Ovary (tissue), 10 donors: Measurements from ENCODE around the gene MRPL45. TPM values are rescaled to one million over a fixed set of nuclear protein-coding genes. Genes with fewer than 3 reads are reported as not detected.
"Not testable (repeated sequence)": the region's sequence is repeated elsewhere in the genome, so short reads cannot be mapped to it uniquely, and the experiment has no call there.

Experiments
- DNase-seq, 5 donors: peaks; one replicate each; pipeline ENCODE4 v3.0.0-alpha.2; 2019 to 2020
- H3K27ac ChIP-seq, 2 donors: fragments of 200-600 bp; one replicate each; pipeline versions ENCODE4 v1.5.1 to v1.8.0; 2019 to 2022
- H3K27me3 ChIP-seq: fragments of 200-600 bp; one replicate; pipeline ENCODE4 v1.8.0; 2022
- H3K36me3 ChIP-seq: fragments of 200-600 bp; sonication (generic); one replicate; pipeline ENCODE4 v1.5.1; 2019
- H3K4me1 ChIP-seq: one replicate; pipeline ENCODE4 v1.8.1; 2013; ENCODE audit warnings: mild to moderate bottlenecking, moderate library complexity; ENCODE audit not compliant: insufficient read depth
- H3K4me3 ChIP-seq: fragments of 200-600 bp; sonication (generic); one replicate; pipeline ENCODE4 v1.5.1; 2017
- H3K9me3 ChIP-seq, 2 donors: fragments of 200-600 bp in 1 of 2; sonication (generic) in 1 of 2; one replicate each; pipeline versions ENCODE4 v1.5.1 to v1.8.1; 2013 to 2019; ENCODE audit warnings: mild to moderate bottlenecking in 1 of 2, moderate library complexity in 1 of 2
- WGBS, 3 donors: extraction: QIAGEN DNeasy Blood & Tissue Kit in 1 of 3; methylation state at CpG; one replicate each; pipeline versions ENCODE4 v1.1.5 to v1.1.7; 2013 to 2017; 5-methylcytosine and 5-hydroxymethylcytosine counted together
- intact Hi-C, 4 donors: fragments of 100-400 bp; cut with DNase I; formaldehyde crosslinking; loops; one replicate each; pipeline versions ENCODE4 v1.11.0 to v1.15.1; 2022 to 2023
- long read RNA-seq, 3 donors: library from polyadenylated mRNA in 2 of 3; unstranded in 2 of 3; transcript quantifications; one replicate each; pipeline ENCODE4 v2.0.0 and lab custom pipeline, GENCODE V29; 2021 to 2026
- polyA plus RNA-seq, 2 donors: library from polyadenylated mRNA; stranded (reverse); fragments of 200-250 nt in 1 of 2; fragments of 350-450 nt in 1 of 2; fragmentation: Illumina TruSeq in 1 of 2; extraction: RNeasy Lipid Tissue Mini Kit (QIAGEN cat#74804) in 1 of 2; gene quantifications; one replicate each; pipeline ENCODE4 v1.2.3, GENCODE V29; 2013 to 2014
- total RNA-seq, 7 donors: library from RNA; depleted of rRNA in 2 of 7; stranded (reverse); fragments of >200 nt in 2 of 7; fragmentation: NEBNext Ultra II Directional in 3 of 7; extraction: Animal tissue kit (Norgen Biotek cat#: 25700) in 3 of 7; gene quantifications; one replicate each; pipeline versions ENCODE4 v1.1.0 to v1.2.4, GENCODE V29; 2016 to 2023
- donor health status: DM: no; HTN: no; CAD: no; lungs with moderate emphysema.
- donor health status: DM: no; HTN: no; CAD: no.
- donor health status: Bipolar disorder and iron deficiency.
- donor health status: DM: yes; HTN: yes; CAD: no.
- donor health status: DM: no; HTN: no; CAD: no.
- donor health status: DM: yes; HTN: yes; CAD: no.

MRPL45 gene
- total RNA-seq = 10 to 100 TPM; 24.5 to 40.8 (median 33.8) TPM
- 10 to 100 TPM; 40.6 to 74.5 TPM for polyA plus RNA-seq
- long read RNA-seq, donor 1, transcript MRPL45-203 (8 exons, 1,705 nt) = major isoform, 193 of 208 reads
- long read RNA-seq, donor 1, partial matches to known transcripts = 4 of 208 reads
- long read RNA-seq, donor 1, other reads (novel, unspliced or antisense) = 8 of 208 reads
- long read RNA-seq, donor 2, transcript MRPL45-203 (8 exons, 1,705 nt) = major isoform, 20 of 20 reads
- long read RNA-seq, donor 2, partial matches to known transcripts = 0 of 20 reads
- long read RNA-seq, donor 2, other reads (novel, unspliced or antisense) = 0 of 20 reads
- long read RNA-seq, donor 3, transcript MRPL45-203 (8 exons, 1,705 nt) = major isoform, 32 of 35 reads
- long read RNA-seq, donor 3, partial matches to known transcripts = 3 of 35 reads
- long read RNA-seq, donor 3, other reads (novel, unspliced or antisense) = 0 of 35 reads

DNA sequence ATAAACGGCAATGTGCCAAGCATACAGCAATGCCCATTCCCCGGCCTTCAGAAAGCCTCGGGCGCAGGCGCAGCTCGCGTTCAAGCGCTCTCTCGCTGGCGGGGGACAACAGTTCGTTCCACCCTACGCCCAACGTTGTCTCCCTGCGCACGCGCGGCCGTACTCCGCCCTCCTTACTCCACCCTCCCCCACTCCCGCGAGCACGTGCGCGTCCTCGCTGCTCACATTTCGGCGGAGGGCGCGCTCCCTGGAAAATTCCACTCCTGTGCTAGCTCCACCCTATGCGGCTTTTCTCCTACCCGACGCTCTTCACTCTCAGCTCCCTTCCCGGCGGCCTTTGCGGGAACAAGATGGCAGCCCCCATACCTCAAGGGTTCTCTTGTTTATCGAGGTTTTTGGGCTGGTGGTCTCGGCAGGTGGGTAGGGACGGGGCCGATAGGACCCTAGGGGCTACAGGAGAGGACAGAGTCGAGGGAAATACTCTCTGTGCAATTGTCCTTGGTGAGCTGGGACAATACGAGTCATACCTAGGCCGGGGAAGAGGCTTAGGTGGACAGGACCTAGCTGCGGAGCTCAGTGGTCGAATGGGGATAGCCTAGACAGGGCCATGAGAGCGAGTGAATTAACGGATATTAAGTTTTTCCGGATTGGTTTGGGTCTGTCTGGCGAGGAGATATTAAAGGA lies at the start of gene MRPL45:
MRPL45 (plus strand) TSS at position 335 of the 684 bp plus-strand sequence; CDS start at position 351, 16 bp downstream.
- H3K4me3 ChIP-seq = peak within 1 kb of the TSS; percentile 46
- intact Hi-C loops, H3K4me1 ChIP-seq, H3K36me3 ChIP-seq, H3K9me3 ChIP-seq, H3K27me3 ChIP-seq: not testable (repeated sequence)
- peak; percentile 97 to 99 (median 98) for DNase-seq
- WGBS, 3 donors = 1 to 2% (median 1%) methylated on average over 47 to 48 of the region's 48 CpGs
- H3K27ac ChIP-seq = peak within 1 kb of the TSS in 1 of 2 donors; percentile 49

DNA sequence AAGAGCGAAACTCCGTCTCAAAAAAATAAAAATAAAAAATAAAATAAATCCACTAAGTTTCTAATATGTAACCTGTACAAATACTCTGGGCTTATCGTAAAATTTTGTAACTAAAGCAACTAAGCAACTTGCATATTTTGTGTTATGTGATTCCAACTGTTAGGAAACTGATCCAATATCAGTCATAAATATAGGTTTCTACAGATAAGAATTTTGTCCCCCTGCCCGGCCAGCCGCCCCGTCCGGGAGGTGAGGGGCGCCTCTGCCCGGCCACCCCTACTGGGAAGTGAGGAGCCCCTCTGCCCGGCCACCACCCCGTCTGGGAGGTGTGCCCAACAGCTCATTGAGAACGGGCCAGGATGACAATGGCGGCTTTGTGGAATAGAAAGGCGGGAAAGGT lies 43.8 kb upstream of the MRPL45 start:
- H3K9me3 ChIP-seq = not testable (repeated sequence)
- WGBS, 3 donors = 85 to 94% (median 93%) methylated on average over 10 to 12 of the region's 14 CpGs

GRCh38 chr17:38254357-38254756 lies 42.6 kb upstream of the MRPL45 start:
- H3K27me3 ChIP-seq, H3K36me3 ChIP-seq, DNase-seq, H3K4me1 ChIP-seq, intact Hi-C loops, H3K9me3 ChIP-seq, H3K27ac ChIP-seq, H3K4me3 ChIP-seq: not testable (repeated sequence)
- 37 to 43% (median 41%) methylated on average over 2 of the region's 2 CpGs for WGBS, 3 donors

More for the DNA sequence above, 43.8 kb upstream of the MRPL45 start:
- H3K4me1 ChIP-seq, H3K27ac ChIP-seq, H3K27me3 ChIP-seq, DNase-seq, H3K36me3 ChIP-seq, intact Hi-C loops, H3K4me3 ChIP-seq: not testable (repeated sequence)

DNA sequence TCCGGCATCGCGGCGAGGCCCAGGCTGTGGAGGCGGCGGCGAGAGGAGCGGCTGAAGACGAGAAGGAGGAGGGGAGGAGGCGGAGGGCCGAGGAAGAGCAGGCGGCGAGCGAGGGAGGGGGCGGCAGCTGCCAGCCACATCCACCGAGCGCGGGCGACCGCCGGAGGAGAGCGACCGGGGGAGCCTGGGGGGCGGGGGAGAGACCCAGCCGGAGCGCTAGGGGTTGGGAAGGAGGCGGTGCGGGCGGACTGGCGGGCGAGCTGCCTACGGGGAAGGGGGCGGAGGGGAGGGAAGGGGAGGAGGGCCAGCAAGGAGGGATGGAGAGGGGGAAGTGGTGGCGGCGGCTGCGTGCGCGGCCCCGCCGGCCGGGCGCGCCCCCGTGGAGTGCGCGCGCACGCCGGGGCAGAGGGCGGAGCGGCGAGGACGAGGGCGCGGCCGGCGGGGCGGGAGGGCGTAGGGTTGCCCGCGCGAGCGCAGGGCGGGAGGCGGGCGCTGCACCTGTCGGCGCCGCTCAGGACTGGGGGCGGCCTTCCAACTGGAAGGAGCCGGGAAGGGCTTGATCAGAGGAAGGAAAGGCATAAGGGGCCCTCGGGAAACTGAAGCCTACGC lies 39.9 kb upstream of the MRPL45 start:
- H3K36me3 ChIP-seq, H3K4me1 ChIP-seq, intact Hi-C loops, H3K27me3 ChIP-seq, H3K9me3 ChIP-seq: not testable (repeated sequence)
- DNase-seq = peak; percentile 89 to 92 (median 90)
- H3K27ac ChIP-seq = peak overlapping the region in 1 of 2 donors; percentile 38
- WGBS, 3 donors = 0 to 1% (median 1%) methylated on average over 23 to 49 of the region's 73 CpGs
- peak overlapping the region; percentile 44 for H3K4me3 ChIP-seq

- H3K27ac ChIP-seq, H3K9me3 ChIP-seq, H3K4me3 ChIP-seq, H3K27me3 ChIP-seq, intact Hi-C loops, DNase-seq, H3K4me1 ChIP-seq, H3K36me3 ChIP-seq: not testable (repeated sequence)
- 87 to 100% (median 94%) methylated on average over 1 of the region's 1 CpG for WGBS, 3 donors
Observed at GRCh38 chr17:38265974-38266506, 30.9 kb upstream of the MRPL45 start.

GRCh38 chr17:38266571-38266970 lies 30.4 kb upstream of the MRPL45 start:
- intact Hi-C loops, H3K4me3 ChIP-seq, H3K27me3 ChIP-seq, H3K36me3 ChIP-seq, H3K27ac ChIP-seq, DNase-seq, H3K4me1 ChIP-seq, H3K9me3 ChIP-seq: not testable (repeated sequence)
- whole genome bisulfite sequencing, 3 donors = 94 to 96% (median 95%) methylated on average over 16 to 17 of the region's 17 CpGs

GRCh38 chr17:38268138-38268537 lies 28.8 kb upstream of the MRPL45 start:
- H3K9me3 ChIP-seq, H3K4me1 ChIP-seq, DNase-seq, H3K36me3 ChIP-seq, H3K27ac ChIP-seq, H3K27me3 ChIP-seq, H3K4me3 ChIP-seq, intact Hi-C loops: not testable (repeated sequence)
- WGBS, 3 donors = 49 to 60% (median 55%) methylated on average over 3 of the region's 3 CpGs

- H3K4me3 ChIP-seq, H3K27me3 ChIP-seq, H3K4me1 ChIP-seq, DNase-seq, H3K27ac ChIP-seq, H3K36me3 ChIP-seq, intact Hi-C loops, H3K9me3 ChIP-seq: not testable (repeated sequence)
- WGBS, 3 donors = 61 to 86% (median 68%) methylated on average over 1 of the region's 1 CpG
Observed at GRCh38 chr17:38269045-38269444, 27.9 kb upstream of the MRPL45 start.

GRCh38 chr17:38269552-38269951 lies 27.4 kb upstream of the MRPL45 start:
- H3K9me3 ChIP-seq, H3K4me3 ChIP-seq, DNase-seq, H3K27me3 ChIP-seq, H3K36me3 ChIP-seq, H3K27ac ChIP-seq, intact Hi-C loops, H3K4me1 ChIP-seq: not testable (repeated sequence)

- H3K27ac ChIP-seq, H3K4me1 ChIP-seq, H3K9me3 ChIP-seq, H3K36me3 ChIP-seq, intact Hi-C loops, H3K4me3 ChIP-seq, H3K27me3 ChIP-seq, DNase-seq: not testable (repeated sequence)
Observed at GRCh38 chr17:38285994-38286393, 11.0 kb upstream of the MRPL45 start.

GRCh38 chr17:38286501-38287091 lies 10.4 kb upstream of the MRPL45 start:
- 2 to 11% (median 3%) methylated on average over 6 to 10 of the region's 11 CpGs for WGBS, 3 donors
- peak; percentile 54 to 75 (median 65) for DNase-seq
- H3K4me1 ChIP-seq, H3K9me3 ChIP-seq, H3K27me3 ChIP-seq, intact Hi-C loops, H3K4me3 ChIP-seq, H3K36me3 ChIP-seq: not testable (repeated sequence)
- H3K27ac ChIP-seq = peak overlapping the region in 1 of 2 donors; percentile 55
